ENCODE measurements around the gene DNAJB11.

- no peak for TF ChIP-seq CTCF (IDR thresholded peaks at IDR 0.05)
- no peak for TF ChIP-seq POLR2A (IDR thresholded peaks at IDR 0.05)
Observed at GRCh38 chr3:186526256-186526606, 44.3 kb upstream of the DNAJB11 start.
